WTC11 (cell line): ENCODE measurements around the gene NCOA1. TPM values are rescaled to one million over a fixed set of nuclear protein-coding genes. Genes with fewer than 3 reads are reported as not detected.

Source experiments
- ATAC-seq: fragments of 200-7000 bp; cut with Tn5 transposase; 2 replicates; pipeline ENCODE4 v1.10.0; 2021; ENCODE audit warnings: mild to moderate bottlenecking, moderate library complexity
- CTCF ChIA-PET: fragments of 300-600 bp; sonication (Branson Sonifier 250); formaldehyde crosslinking; loops from one replicate; lab custom pipeline; 2021; ENCODE audit warnings: antibody characterized with exemption; lab: Charles Lee
- POLR2A ChIA-PET: fragments of 350-600 bp; sonication (Branson Sonifier 250); formaldehyde crosslinking; loops from one replicate; lab custom pipeline; 2021; ENCODE audit warnings: antibody characterized with exemption; lab: Charles Lee
- DNase-seq: peaks from one replicate; pipeline ENCODE4 v3.0.0; 2021; ENCODE audit warnings: low spot score
- H3K27ac Mint-ChIP-seq: 2 replicates; pipeline ENCODE4 v1.8.0; 2021; ENCODE audit warnings: mixed read lengths
- H3K27me3 Mint-ChIP-seq: 2 replicates; pipeline ENCODE4 v1.8.0; 2021; ENCODE audit warnings: low read depth, mild to moderate bottlenecking, moderate library complexity, mixed read lengths
- H3K36me3 Mint-ChIP-seq: 2 replicates; pipeline ENCODE4 v1.8.0; 2021; ENCODE audit warnings: mixed read lengths
- H3K4me1 Mint-ChIP-seq: 2 replicates; pipeline ENCODE4 v1.8.0; 2022; ENCODE audit warnings: mixed read lengths
- H3K4me3 Mint-ChIP-seq: 2 replicates; pipeline ENCODE4 v1.8.0; 2021; ENCODE audit warnings: mild to moderate bottlenecking, moderate library complexity, mixed read lengths
- H3K9me3 Mint-ChIP-seq: 2 replicates; pipeline ENCODE4 v1.8.0; 2021; ENCODE audit warnings: mixed read lengths
- ATF2 ChIP-seq: sonication (generic); formaldehyde crosslinking; IDR thresholded peaks from 2 replicates; pipeline ENCODE4 v1.8.1; 2022; ENCODE audit warnings: low read depth, missing genetic modification reagents, borderline replicate concordance
- E2F4 ChIP-seq: sonication (generic); formaldehyde crosslinking; IDR thresholded peaks from 2 replicates; pipeline ENCODE4 v1.8.1; 2022; ENCODE audit warnings: low read depth, mild to moderate bottlenecking, moderate library complexity, missing genetic modification reagents, borderline replicate concordance
- ERG ChIP-seq: fragments of 250-450 bp; sonication (Bioruptor Pico); IDR thresholded peaks from 2 replicates; pipeline ENCODE4 v1.8.0; 2021; ENCODE audit warnings: mild to moderate bottlenecking
- GRHL2 ChIP-seq: fragments of 250-450 bp; sonication (Bioruptor Pico); IDR thresholded peaks from 2 replicates; pipeline ENCODE4 v1.8.0; 2022; ENCODE audit warnings: mild to moderate bottlenecking, moderate library complexity; ENCODE audit not compliant: insufficient replicate concordance, severe bottlenecking
- IRF1 ChIP-seq: sonication (generic); formaldehyde crosslinking; IDR thresholded peaks from 2 replicates; pipeline ENCODE4 v1.8.0; 2023; ENCODE audit warnings: missing genetic modification reagents
- MLX ChIP-seq: sonication (generic); formaldehyde crosslinking; IDR thresholded peaks from 2 replicates; pipeline ENCODE4 v1.8.1; 2023; ENCODE audit warnings: mild to moderate bottlenecking, missing genetic modification reagents, moderate library complexity
- NFATC4 ChIP-seq: fragments of 250-450 bp; sonication (Bioruptor Pico); IDR thresholded peaks from 2 replicates; pipeline ENCODE4 v1.9.0; 2021; ENCODE audit warnings: mild to moderate bottlenecking
- TEAD4 ChIP-seq: sonication (generic); formaldehyde crosslinking; IDR thresholded peaks from 2 replicates; pipeline ENCODE4 v1.8.0; 2022; ENCODE audit warnings: mild to moderate bottlenecking, missing genetic modification reagents
- ZNF121 ChIP-seq: sonication (generic); formaldehyde crosslinking; IDR thresholded peaks from 2 replicates; pipeline ENCODE4 v1.8.0; 2023; ENCODE audit warnings: missing genetic modification reagents
- ZNF219 ChIP-seq: sonication (generic); formaldehyde crosslinking; IDR thresholded peaks from 2 replicates; pipeline ENCODE4 v1.8.0; 2023; ENCODE audit warnings: missing genetic modification reagents, mild to moderate bottlenecking, borderline replicate concordance
- ZNF263 ChIP-seq: sonication (generic); formaldehyde crosslinking; IDR thresholded peaks from 2 replicates; pipeline ENCODE4 v1.8.1; 2022; ENCODE audit warnings: low read depth, mild to moderate bottlenecking, moderate library complexity, missing genetic modification reagents
- ZNF317 ChIP-seq: sonication (generic); formaldehyde crosslinking; IDR thresholded peaks from 2 replicates; pipeline ENCODE4 v1.8.1; 2023; ENCODE audit warnings: low read depth, mild to moderate bottlenecking, moderate library complexity, missing genetic modification reagents, borderline replicate concordance
- ZNF416 ChIP-seq: fragments of 250-450 bp; sonication (Bioruptor Pico); IDR thresholded peaks from 2 replicates; pipeline ENCODE4 v1.9.0; 2021; ENCODE audit warnings: mild to moderate bottlenecking, inconsistent platforms
- ZNF425 ChIP-seq: fragments of 250-450 bp; sonication (Bioruptor Pico); conservative IDR thresholded peaks from 2 replicates; pipeline ENCODE4 v1.9.0; 2021; ENCODE audit warnings: mild to moderate bottlenecking
- ZNF671 ChIP-seq: fragments of 250-450 bp; sonication (Bioruptor Pico); IDR thresholded peaks from 2 replicates; pipeline ENCODE4 v1.8.0; 2021; ENCODE audit warnings: mild to moderate bottlenecking
- ZSCAN18 ChIP-seq: fragments of 250-450 bp; sonication (Bioruptor Pico); IDR thresholded peaks from 2 replicates; pipeline ENCODE4 v2.1.2; 2022; ENCODE audit warnings: mild to moderate bottlenecking, moderate library complexity
- total RNA-seq: library from RNA; stranded (reverse); gene quantifications from 3 replicates; pipeline ENCODE4 v1.2.3, GENCODE V29; 2021

NCOA1 gene
- total RNA-seq, 1 experiment from 2014 or later: 16.9 TPM

- ATAC-seq (no peak), DNase-seq (no peak)
- Mint-ChIP-seq H3K4me3 (no peak overlapping the region), H3K27me3 (no peaks in the 10 kb centered on the region), H3K36me3 (no peaks in the 10 kb centered on the region), H3K4me1 (peaks cover 3% of the 10 kb centered on the region), H3K27ac (no peak overlapping the region)
- CTCF ChIA-PET: no interaction called here
- no peak for TF ChIP-seq NFATC4 (CRISPR knock-in tag)
- TF ChIP-seq GRHL2 (CRISPR knock-in tag): no peak
- TF ChIP-seq, all 79 proteins: peak for 0
- POLR2A ChIA-PET: no interaction called here
- peaks cover 9% of the 10 kb centered on the region; the same call in 1 of the 2 replicates for H3K9me3 Mint-ChIP-seq
Observed at GRCh38 chr2:24520175-24520574, 29.1 kb downstream of the NCOA1 start.

- Mint-ChIP-seq H3K27me3 (no peaks in the 10 kb centered on the region), H3K4me3 (no peak overlapping the region), H3K9me3 (peaks cover 9% of the 10 kb centered on the region; the same call in 1 of the 2 replicates), H3K36me3 (no peaks in the 10 kb centered on the region), H3K27ac (no peak overlapping the region), H3K4me1 (no peaks in the 10 kb centered on the region)
- ATAC-seq (no peak), DNase-seq (no peak)
- no peak for TF ChIP-seq ZNF425 (CRISPR knock-in tag)
- no peak for TF ChIP-seq ATF2 (CRISPR knock-in tag)
- TF ChIP-seq ZNF416 (CRISPR knock-in tag): no peak
- TF ChIP-seq ERG (CRISPR knock-in tag): no peak
- ChIA-PET CTCF (no interaction called here), POLR2A (no interaction called here)
Observed at GRCh38 chr2:24521162-24521857, 30.3 kb downstream of the NCOA1 start.

GRCh38 chr2:24521975-24522639 is 31.1 kb downstream of the NCOA1 start:
- ATAC-seq (no peak), DNase-seq (no peak)
- H3K4me1 Mint-ChIP-seq: no peaks in the 10 kb centered on the region
- ChIA-PET CTCF (no interaction called here), POLR2A (no interaction called here)
- H3K27ac Mint-ChIP-seq: no peak overlapping the region
- no peaks in the 10 kb centered on the region for H3K36me3 Mint-ChIP-seq
- H3K4me3 Mint-ChIP-seq: no peak overlapping the region
- peaks cover 9% of the 10 kb centered on the region; the same call in 1 of the 2 replicates for H3K9me3 Mint-ChIP-seq
- H3K27me3 Mint-ChIP-seq: no peaks in the 10 kb centered on the region
- no peak for TF ChIP-seq ZNF425 (CRISPR knock-in tag)
- no peak for TF ChIP-seq TEAD4 (CRISPR knock-in tag)
- TF ChIP-seq ZNF317 (CRISPR knock-in tag): no peak
- no peak for TF ChIP-seq ZSCAN18 (CRISPR knock-in tag)
- TF ChIP-seq ZNF263 (CRISPR knock-in tag): no peak
- TF ChIP-seq ZNF219 (CRISPR knock-in tag): no peak
- TF ChIP-seq E2F4 (CRISPR knock-in tag): no peak
- TF ChIP-seq ERG (CRISPR knock-in tag): no peak
- TF ChIP-seq ZNF671 (CRISPR knock-in tag): no peak
- no peak for TF ChIP-seq IRF1 (CRISPR knock-in tag)
- TF ChIP-seq ZNF121 (CRISPR knock-in tag): no peak
- TF ChIP-seq MLX (CRISPR knock-in tag): no peak
